Measurements from ENCODE around the gene LEAP2.

The LEAP2 gene

GRCh38 chr5:132873119-132873929 is at the start of gene LEAP2:
LEAP2 (plus strand) TSS chr5:132873668; CDS start chr5:132873695, 27 bp downstream.
- no peak within 1 kb of the TSS for H3K4me3 ChIP-seq (ENCODE audit: low read depth in 1 of 2, low read length in 2 of 2)
- no peaks in the 10 kb centered on the region for H3K27me3 ChIP-seq (ENCODE audit: low read depth, low read length)
- peaks cover 0 to 11% of the 10 kb centered on the region in 2 donors for H3K4me1 ChIP-seq (ENCODE audit: control insufficient read depth in 1 of 2, insufficient read depth in 2 of 2, low read length in 2 of 2)
- H3K27ac ChIP-seq (ENCODE audit: low read length), result peak within 1 kb of the TSS; percentile 39
- no peaks in the 10 kb centered on the region for H3K9me3 ChIP-seq (ENCODE audit: control insufficient read depth in 1 of 2, low read length in 2 of 2)
- peaks cover 30 to 35% of the 10 kb centered on the region in 2 donors for H3K36me3 ChIP-seq (ENCODE audit: control insufficient read depth in 1 of 2, insufficient read depth in 2 of 2, low read length in 2 of 2)

GRCh38 chr5:132824426-132824825 is 49.0 kb upstream of the LEAP2 start:
- Histone ChIP-seq H3K9me3 (ENCODE audit: control insufficient read depth in 1 of 2, low read length in 2 of 2) (no peaks in the 10 kb centered on the region), H3K4me1 (ENCODE audit: control insufficient read depth in 1 of 2, insufficient read depth in 2 of 2, low read length in 2 of 2) (peaks cover 5 to 15% of the 10 kb centered on the region in 2 donors), H3K27ac (ENCODE audit: low read length) (no peak overlapping the region), H3K4me3 (ENCODE audit: low read depth in 1 of 2, low read length in 2 of 2) (no peak overlapping the region), H3K36me3 (ENCODE audit: control insufficient read depth in 1 of 2, insufficient read depth in 2 of 2, low read length in 2 of 2) (no peaks in the 10 kb centered on the region), H3K27me3 (ENCODE audit: low read depth, low read length) (no peaks in the 10 kb centered on the region)

- Histone ChIP-seq H3K27ac (ENCODE audit: low read length) (no peak overlapping the region), H3K27me3 (ENCODE audit: low read depth, low read length) (no peaks in the 10 kb centered on the region), H3K4me3 (ENCODE audit: low read depth in 1 of 2, low read length in 2 of 2) (no peak overlapping the region), H3K36me3 (ENCODE audit: control insufficient read depth in 1 of 2, insufficient read depth in 2 of 2, low read length in 2 of 2) (no peaks in the 10 kb centered on the region), H3K4me1 (ENCODE audit: control insufficient read depth in 1 of 2, insufficient read depth in 2 of 2, low read length in 2 of 2) (peaks cover 5 to 20% of the 10 kb centered on the region in 2 donors), H3K9me3 (ENCODE audit: control insufficient read depth in 1 of 2, low read length in 2 of 2) (no peaks in the 10 kb centered on the region)
These were observed 48.2 kb upstream of the LEAP2 start for GRCh38 chr5:132825033-132825833.

GRCh38 chr5:132825834-132826391 is 47.6 kb upstream of the LEAP2 start:
- no peaks in the 10 kb centered on the region for H3K36me3 ChIP-seq (ENCODE audit: control insufficient read depth in 1 of 2, insufficient read depth in 2 of 2, low read length in 2 of 2)
- no peak overlapping the region for H3K27ac ChIP-seq (ENCODE audit: low read length)
- no peaks in the 10 kb centered on the region for H3K9me3 ChIP-seq (ENCODE audit: control insufficient read depth in 1 of 2, low read length in 2 of 2)
- no peak overlapping the region for H3K4me3 ChIP-seq (ENCODE audit: low read depth in 1 of 2, low read length in 2 of 2)
- peaks cover 5 to 25% of the 10 kb centered on the region in 2 donors for H3K4me1 ChIP-seq (ENCODE audit: control insufficient read depth in 1 of 2, insufficient read depth in 2 of 2, low read length in 2 of 2)
- no peaks in the 10 kb centered on the region for H3K27me3 ChIP-seq (ENCODE audit: low read depth, low read length)

- Histone ChIP-seq H3K4me1 (ENCODE audit: control insufficient read depth in 1 of 2, insufficient read depth in 2 of 2, low read length in 2 of 2) (peaks cover 5 to 27% of the 10 kb centered on the region in 2 donors), H3K27ac (ENCODE audit: low read length) (no peak overlapping the region), H3K27me3 (ENCODE audit: low read depth, low read length) (no peaks in the 10 kb centered on the region)
These were observed 46.9 kb upstream of the LEAP2 start for GRCh38 chr5:132826424-132827082.

GRCh38 chr5:132827943-132828673 is 45.4 kb upstream of the LEAP2 start:
- Histone ChIP-seq H3K4me3 (ENCODE audit: low read depth in 1 of 2, low read length in 2 of 2) (no peak overlapping the region), H3K4me1 (ENCODE audit: control insufficient read depth in 1 of 2, insufficient read depth in 2 of 2, low read length in 2 of 2) (peaks cover 5 to 20% of the 10 kb centered on the region in 2 donors), H3K36me3 (ENCODE audit: control insufficient read depth in 1 of 2, insufficient read depth in 2 of 2, low read length in 2 of 2) (no peaks in the 10 kb centered on the region), H3K27ac (ENCODE audit: low read length) (no peak overlapping the region), H3K9me3 (ENCODE audit: control insufficient read depth in 1 of 2, low read length in 2 of 2) (no peaks in the 10 kb centered on the region), H3K27me3 (ENCODE audit: low read depth, low read length) (no peaks in the 10 kb centered on the region)

More at GRCh38 chr5:132826424-132827082, 46.9 kb upstream of the LEAP2 start:
- Histone ChIP-seq H3K36me3 (ENCODE audit: control insufficient read depth in 1 of 2, insufficient read depth in 2 of 2, low read length in 2 of 2) (no peaks in the 10 kb centered on the region), H3K4me3 (ENCODE audit: low read depth in 1 of 2, low read length in 2 of 2) (no peak overlapping the region), H3K9me3 (ENCODE audit: control insufficient read depth in 1 of 2, low read length in 2 of 2) (no peaks in the 10 kb centered on the region)

GRCh38 chr5:132828846-132829494 is 44.5 kb upstream of the LEAP2 start:
- Histone ChIP-seq H3K36me3 (ENCODE audit: control insufficient read depth in 1 of 2, insufficient read depth in 2 of 2, low read length in 2 of 2) (no peaks in the 10 kb centered on the region), H3K4me1 (ENCODE audit: control insufficient read depth in 1 of 2, insufficient read depth in 2 of 2, low read length in 2 of 2) (peaks cover 5 to 15% of the 10 kb centered on the region in 2 donors), H3K27ac (ENCODE audit: low read length) (no peak overlapping the region), H3K9me3 (ENCODE audit: control insufficient read depth in 1 of 2, low read length in 2 of 2) (no peaks in the 10 kb centered on the region), H3K4me3 (ENCODE audit: low read depth in 1 of 2, low read length in 2 of 2) (peak overlapping the region; percentile 65 to 78), H3K27me3 (ENCODE audit: low read depth, low read length) (no peaks in the 10 kb centered on the region)

- H3K27ac ChIP-seq (ENCODE audit: low read length), result no peak overlapping the region
- H3K9me3 ChIP-seq (ENCODE audit: control insufficient read depth in 1 of 2, low read length in 2 of 2), result no peaks in the 10 kb centered on the region
- H3K4me1 ChIP-seq (ENCODE audit: control insufficient read depth in 1 of 2, insufficient read depth in 2 of 2, low read length in 2 of 2), result peaks cover 5 to 15% of the 10 kb centered on the region in 2 donors
- H3K4me3 ChIP-seq (ENCODE audit: low read depth in 1 of 2, low read length in 2 of 2), result peak overlapping the region; percentile 65 to 78
- no peaks in the 10 kb centered on the region for H3K36me3 ChIP-seq (ENCODE audit: control insufficient read depth in 1 of 2, insufficient read depth in 2 of 2, low read length in 2 of 2)
- no peaks in the 10 kb centered on the region for H3K27me3 ChIP-seq (ENCODE audit: low read depth, low read length)
These were observed 43.6 kb upstream of the LEAP2 start for GRCh38 chr5:132829742-132830435.

- Histone ChIP-seq H3K36me3 (ENCODE audit: control insufficient read depth in 1 of 2, insufficient read depth in 2 of 2, low read length in 2 of 2) (no peaks in the 10 kb centered on the region), H3K4me1 (ENCODE audit: control insufficient read depth in 1 of 2, insufficient read depth in 2 of 2, low read length in 2 of 2) (peaks cover 5 to 15% of the 10 kb centered on the region in 2 donors), H3K27me3 (ENCODE audit: low read depth, low read length) (no peaks in the 10 kb centered on the region), H3K9me3 (ENCODE audit: control insufficient read depth in 1 of 2, low read length in 2 of 2) (no peaks in the 10 kb centered on the region), H3K27ac (ENCODE audit: low read length) (no peak within 1 kb of the TSS), H3K4me3 (ENCODE audit: low read depth in 1 of 2, low read length in 2 of 2) (peak within 1 kb of the TSS; percentile 65 to 78)
These were observed 42.9 kb upstream of the LEAP2 start, which contains the start of gene SHROOM1 for GRCh38 chr5:132830436-132831094. SHROOM1 (minus strand) TSS chr5:132830647; CDS start chr5:132826140, 4,507 bp downstream.
